GM03348 (cell line): ENCODE data around the gene MAP2K2.
"Not testable (repeated sequence)": the region's sequence is repeated elsewhere in the genome, so short reads cannot be mapped to it uniquely, and the experiment has no call there.

Source experiments
- DNase-seq: peaks from one replicate; pipeline ENCODE4 v3.0.0; 2012; ENCODE audit warnings: low spot score

The MAP2K2 gene

DNA sequence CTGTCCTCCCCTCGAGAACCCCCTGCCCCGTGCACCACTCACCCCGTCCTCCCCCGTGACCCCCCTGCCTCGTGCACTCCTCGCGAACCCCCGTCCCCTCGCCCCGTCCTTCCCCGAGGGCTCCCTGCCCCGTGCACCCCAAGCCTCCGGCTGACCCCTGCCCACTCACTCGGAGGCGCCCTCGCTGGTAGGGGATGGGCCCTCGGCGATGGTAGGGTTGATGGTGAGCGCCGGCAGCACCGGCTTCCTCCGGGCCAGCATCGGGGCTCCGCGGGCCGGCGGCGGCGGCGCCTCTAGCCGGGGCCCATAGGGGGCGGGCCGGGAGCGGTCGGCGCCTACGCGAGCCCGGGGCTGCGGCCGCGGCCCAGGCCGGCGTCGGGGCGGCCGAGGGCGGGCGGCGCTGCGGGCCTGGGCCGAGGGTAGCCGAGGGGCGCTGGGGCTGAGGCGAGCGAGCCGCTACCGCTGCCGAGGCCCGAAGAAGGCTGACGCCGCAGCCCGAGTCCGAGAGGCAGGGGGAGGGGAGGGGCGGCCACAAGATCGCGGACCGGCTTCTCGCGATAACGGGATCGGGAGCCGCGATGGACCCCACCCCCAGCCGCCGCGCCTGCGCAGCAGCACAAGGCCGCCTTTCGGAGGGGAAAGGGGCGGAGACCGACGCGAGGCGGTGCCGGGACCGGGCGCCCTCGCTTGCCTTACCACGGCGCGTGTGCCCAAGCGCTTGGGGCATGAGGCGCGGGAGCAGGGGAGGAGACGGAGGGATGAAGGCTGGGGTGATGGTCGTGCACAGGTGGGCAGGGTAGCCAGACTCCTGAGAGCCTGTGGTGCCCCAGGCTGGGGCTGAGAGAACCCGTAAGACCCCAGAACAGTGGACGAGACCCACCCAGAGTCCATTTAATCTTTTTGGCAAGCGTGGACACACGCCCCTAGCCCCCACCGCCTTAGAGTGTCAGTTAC, at the start of gene MAP2K2:
MAP2K2 (minus strand) TSS at position 508 of the 954 bp plus-strand sequence; CDS start at position 261, 247 bp downstream.
- DNase-seq, result peak; percentile 100

DNA sequence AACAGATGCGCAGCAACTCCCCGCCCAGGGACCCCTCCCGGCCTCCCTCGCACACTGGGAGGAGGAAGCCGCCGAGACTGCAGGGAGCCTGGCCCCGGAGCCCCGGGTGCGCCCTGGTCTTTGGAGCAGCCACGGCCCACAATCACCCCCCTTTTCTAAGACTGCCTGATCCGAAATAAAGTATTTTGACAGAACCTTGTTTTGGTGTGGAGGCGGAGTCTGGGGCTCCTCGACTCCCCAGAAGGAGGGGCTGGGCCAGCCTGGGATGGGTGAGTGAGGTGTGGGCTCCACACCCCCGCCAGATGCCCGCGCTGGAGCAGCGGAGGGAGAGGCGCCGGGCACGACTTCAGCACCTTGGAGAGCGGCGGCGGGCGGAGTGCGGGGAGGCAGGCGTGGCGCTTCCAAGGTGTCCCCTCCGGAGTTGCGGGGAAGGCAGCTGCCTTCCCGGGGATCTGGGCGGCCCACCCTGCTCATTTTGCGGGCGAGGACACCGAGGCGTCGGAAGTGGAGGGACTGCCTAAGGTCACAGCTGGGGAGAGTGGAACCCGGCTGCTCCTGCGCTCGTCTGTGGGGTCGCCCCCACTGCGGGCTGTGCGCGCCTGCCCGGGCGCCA, 49.0 kb upstream of the MAP2K2 start:
- DNase-seq, result peak; percentile 84

DNA sequence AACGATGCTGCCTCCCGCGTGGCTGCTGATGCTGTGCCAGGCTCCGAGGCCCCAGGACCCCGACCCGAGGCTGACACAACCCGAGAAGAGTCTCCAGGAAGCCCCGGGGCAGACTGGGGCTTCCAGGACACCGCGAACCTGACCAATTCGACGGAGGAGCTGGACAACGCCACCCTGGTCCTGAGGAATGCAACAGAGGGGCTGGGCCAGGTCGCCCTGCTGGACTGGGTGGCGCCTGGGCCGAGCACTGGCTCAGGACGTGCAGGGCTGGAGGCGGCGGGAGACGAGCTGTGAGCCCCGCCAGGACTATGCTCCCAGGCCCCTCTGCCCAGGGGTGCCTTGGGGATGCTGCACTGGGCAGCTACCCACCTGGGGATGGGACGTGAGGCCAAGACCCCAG, 47.8 kb upstream of the MAP2K2 start:
- no peak for DNase-seq

GRCh38 chr19:4164262-4164661, 40.3 kb upstream of the MAP2K2 start:
- no peak for DNase-seq

DNA sequence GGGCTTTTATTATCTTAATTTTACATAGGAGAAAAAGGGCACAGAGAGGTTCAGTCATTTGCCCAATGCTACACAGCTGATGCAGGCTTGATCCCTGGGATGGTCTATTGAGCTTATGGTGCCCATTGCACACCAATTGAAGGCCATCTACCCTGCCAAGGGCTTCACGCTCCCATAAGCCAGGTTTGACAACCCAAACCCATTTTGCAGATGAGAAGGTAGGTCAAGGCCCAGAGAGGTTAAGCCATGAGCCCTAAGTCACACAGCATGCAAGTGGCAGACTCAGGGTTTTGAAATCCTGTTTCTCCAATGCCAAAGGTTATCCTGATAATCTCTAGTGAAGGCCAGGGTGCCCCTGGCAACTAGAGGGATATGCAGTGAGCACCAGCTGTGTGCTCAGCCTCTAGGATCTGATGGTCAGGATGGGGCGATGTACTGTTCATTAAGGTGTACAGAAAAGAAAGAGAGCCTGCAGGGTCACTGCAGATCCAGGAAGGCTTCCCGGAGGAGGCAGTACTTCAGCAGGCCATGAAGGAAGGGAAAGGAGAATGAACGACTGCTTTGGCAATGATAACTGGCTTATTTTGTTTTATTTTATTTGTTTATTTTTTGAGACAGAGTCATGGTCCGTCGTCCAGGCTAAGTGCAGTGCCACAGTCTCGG, 37.6 kb upstream of the MAP2K2 start:
- DNase-seq, result no peak

- not testable (repeated sequence) for DNase-seq
These were observed 34.0 kb upstream of the MAP2K2 start for GRCh38 chr19:4157971-4158370.

GRCh38 chr19:4157164-4157563, 33.2 kb upstream of the MAP2K2 start:
- DNase-seq, result no peak

DNA sequence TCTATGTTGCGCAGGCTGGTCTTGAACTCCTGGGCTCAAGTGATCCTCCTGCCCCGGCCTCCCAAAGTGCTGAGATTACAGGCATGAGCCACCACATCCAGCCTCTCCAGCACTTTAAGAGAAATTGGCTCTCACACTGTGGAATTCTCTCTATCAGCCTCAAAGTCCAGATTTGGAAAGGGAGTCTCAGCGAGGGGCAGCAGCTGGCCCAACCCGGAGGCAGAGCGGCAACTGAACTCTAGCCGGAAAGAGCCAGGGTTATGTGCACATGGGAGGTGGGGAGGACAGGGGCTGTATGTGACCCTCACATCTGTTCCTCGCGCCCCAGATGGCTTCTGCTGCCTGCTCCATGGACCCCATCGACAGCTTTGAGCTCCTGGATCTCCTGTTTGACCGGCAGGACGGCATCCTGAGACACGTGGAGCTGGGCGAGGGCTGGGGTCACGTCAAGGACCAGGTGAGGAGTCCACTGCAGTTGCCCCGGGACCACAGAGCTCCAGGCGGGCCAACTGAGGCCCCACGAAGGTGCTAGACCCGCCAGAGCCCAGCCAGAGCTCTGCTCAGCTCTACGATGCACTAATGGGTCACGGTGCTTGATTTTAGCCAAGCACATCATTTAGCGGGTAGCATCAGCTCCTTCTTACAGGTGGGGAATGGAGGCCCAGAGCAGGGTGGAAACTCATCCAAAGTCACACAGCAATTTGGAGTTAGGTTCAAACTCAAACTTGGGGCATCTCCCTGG, 30.8 kb upstream of the MAP2K2 start:
- no peak for DNase-seq

- DNase-seq, result no peak
These were observed 28.5 kb upstream of the MAP2K2 start for GRCh38 chr19:4152241-4152998.

GRCh38 chr19:4151623-4152022, 27.7 kb upstream of the MAP2K2 start:
- DNase-seq, result no peak

DNA sequence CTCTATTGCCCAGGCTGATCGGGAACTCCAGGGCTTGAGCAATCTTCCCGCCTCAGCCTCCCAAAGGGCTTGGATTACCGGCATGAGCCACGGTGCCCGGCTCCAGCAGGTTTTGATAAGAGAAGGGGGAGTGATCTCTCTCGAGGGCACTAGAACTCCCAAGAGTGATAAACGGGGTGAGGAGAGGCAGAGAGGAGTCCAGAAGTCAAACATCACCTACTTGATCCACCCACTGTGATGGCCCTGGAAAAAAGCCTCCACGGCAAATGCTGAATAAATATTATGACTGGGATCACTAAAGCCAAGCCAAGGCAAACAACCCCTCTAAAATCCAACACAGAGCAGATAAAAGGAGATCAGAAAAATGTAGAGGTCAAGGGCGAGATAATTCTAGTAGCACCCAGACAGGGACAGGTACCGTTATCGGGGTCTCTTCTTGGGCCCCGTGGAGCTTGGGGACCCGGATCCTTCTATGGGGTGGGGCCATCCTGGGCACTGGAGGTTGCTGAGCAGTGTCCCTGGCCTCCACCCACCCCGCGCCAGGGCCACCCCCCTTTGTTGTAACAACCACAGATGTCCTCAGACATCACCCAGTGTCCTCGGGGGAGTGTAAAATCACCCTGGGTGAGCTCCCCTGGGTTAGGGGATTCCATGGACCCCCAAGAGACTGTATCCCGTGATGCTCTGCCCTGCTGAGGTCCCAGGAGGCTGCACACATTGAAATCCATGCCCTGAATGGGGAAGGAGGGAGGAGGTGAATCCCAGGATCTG, 25.8 kb upstream of the MAP2K2 start:
- DNase-seq, result peak; percentile 1

DNA sequence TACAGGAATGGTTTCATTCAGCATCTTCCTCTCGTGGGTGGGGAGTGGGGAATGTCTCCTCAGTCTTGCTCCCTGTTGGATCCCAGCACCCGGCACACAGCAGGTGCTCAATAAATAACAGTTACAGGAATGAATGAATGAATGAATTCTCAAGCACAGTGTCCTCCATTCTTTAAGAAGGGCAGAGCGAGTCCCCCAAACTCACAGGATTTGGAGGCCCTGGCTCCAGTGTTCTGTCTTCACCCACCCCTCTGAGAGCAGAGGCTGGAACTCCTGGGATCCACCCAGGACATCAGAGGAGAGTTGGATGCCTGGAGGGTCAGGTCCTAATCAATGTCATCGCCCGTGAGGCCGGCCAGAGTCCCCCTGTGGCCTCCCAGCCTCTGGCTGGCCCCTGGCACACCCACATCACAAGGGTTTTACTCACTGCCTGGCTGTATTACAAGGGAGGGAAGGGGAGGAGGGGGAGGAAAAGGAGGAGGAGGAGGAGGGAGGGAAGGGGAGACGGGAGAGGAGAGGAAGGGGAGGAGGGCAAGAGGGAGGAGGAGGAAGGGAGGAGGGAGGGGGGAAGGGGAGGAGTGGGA, 20.8 kb upstream of the MAP2K2 start:
- DNase-seq, result peak; percentile 58

- not testable (repeated sequence) for DNase-seq
These were observed 19.0 kb upstream of the MAP2K2 start for GRCh38 chr19:4142916-4143315.

GRCh38 chr19:4140237-4140711, 16.4 kb upstream of the MAP2K2 start:
- peak; percentile 90 for DNase-seq

GRCh38 chr19:4139614-4140236, 15.8 kb upstream of the MAP2K2 start:
- peak; percentile 84 for DNase-seq

DNA sequence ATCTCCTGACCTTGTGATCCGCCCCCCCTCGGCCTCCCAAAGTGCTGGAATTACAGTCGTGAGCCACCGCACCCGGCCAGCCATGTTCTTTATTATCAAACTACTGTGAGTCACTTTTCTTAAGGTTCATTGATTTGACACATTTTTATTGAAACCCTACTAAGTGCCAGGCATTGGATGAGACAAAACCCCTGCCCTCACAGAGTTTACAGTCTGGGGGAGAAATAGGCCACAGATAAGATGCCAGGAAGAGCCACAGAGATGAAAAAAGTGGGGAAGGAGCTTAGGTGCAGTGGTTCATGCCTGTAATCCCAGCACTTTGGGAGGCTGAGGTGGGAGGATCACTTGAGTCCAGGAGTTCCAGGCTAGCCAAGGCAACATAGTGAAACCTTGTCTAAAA, 14.5 kb upstream of the MAP2K2 start:
- DNase-seq, result no peak

- no peak for DNase-seq
These were observed 12.8 kb upstream of the MAP2K2 start for GRCh38 chr19:4136680-4137088.

- not testable (repeated sequence) for DNase-seq
These were observed 11.5 kb upstream of the MAP2K2 start for GRCh38 chr19:4135386-4135785.

GRCh38 chr19:4134351-4134750, 10.4 kb upstream of the MAP2K2 start:
- no peak for DNase-seq
